ENCODE results near the gene ACY1.
"Not testable (repeated sequence)": the region's sequence is repeated elsewhere in the genome, so short reads cannot be mapped to it uniquely, and the experiment has no call there.

The ACY1 gene

GRCh38 chr3:51986010-51986947 lies 2.9 kb downstream of the ACY1 start:
- no peak for DNase-seq

- no peak for DNase-seq
Measured at GRCh38 chr3:51987568-51987967, 4.2 kb downstream of the ACY1 start.

- DNase-seq: no peak
Measured at GRCh38 chr3:51988286-51989146, 5.2 kb downstream of the ACY1 start.

- DNase-seq: not testable (repeated sequence)
Measured at GRCh38 chr3:51990501-51990971, 7.2 kb downstream of the ACY1 start.

GRCh38 chr3:51992017-51992682 lies 8.8 kb downstream of the ACY1 start:
- no peak for DNase-seq

GRCh38 chr3:51993657-51994056 lies 10.3 kb downstream of the ACY1 start:
- not testable (repeated sequence) for DNase-seq

GRCh38 chr3:51994530-51994929 lies 11.2 kb downstream of the ACY1 start:
- DNase-seq: no peak

GRCh38 chr3:51995346-51996163 lies 12.2 kb downstream of the ACY1 start, which contains the start of gene RPL29:
Gene RPL29 (minus strand): TSS chr3:51995895. CDS start chr3:51995461, 434 bp downstream.
- DNase-seq: peak; percentile 91

GRCh38 chr3:51997172-51997571 lies 13.8 kb downstream of the ACY1 start:
- DNase-seq: no peak

- no peak for DNase-seq
Measured at GRCh38 chr3:51997935-51998596, 14.7 kb downstream of the ACY1 start.

- no peak for DNase-seq
Measured at GRCh38 chr3:51998774-51999173, 15.4 kb downstream of the ACY1 start.

GRCh38 chr3:51999846-52000245 lies 16.5 kb downstream of the ACY1 start:
- DNase-seq: no peak

- DNase-seq: peak; percentile 54
Measured at GRCh38 chr3:52001443-52001974, 18.2 kb downstream of the ACY1 start.

GRCh38 chr3:52002748-52003147 lies 19.4 kb downstream of the ACY1 start:
- no peak for DNase-seq

GRCh38 chr3:52004163-52004787 lies 20.9 kb downstream of the ACY1 start:
- DNase-seq: no peak

GRCh38 chr3:52004906-52005395 lies 21.6 kb downstream of the ACY1 start:
- no peak for DNase-seq

GRCh38 chr3:52005571-52005986 lies 22.2 kb downstream of the ACY1 start:
- DNase-seq: peak; percentile 54

- DNase-seq: no peak
Measured at GRCh38 chr3:52006017-52006819, 22.9 kb downstream of the ACY1 start.

GRCh38 chr3:52006820-52007133 lies 23.4 kb downstream of the ACY1 start:
- DNase-seq: no peak

GRCh38 chr3:52007291-52007690 lies 24.0 kb downstream of the ACY1 start:
- DNase-seq: no peak
